NAMALWA (cell line): ENCODE measurements around the gene MOV10L1.

ENCODE experiments used
- DNase-seq: peaks from one replicate; pipeline ENCODE4 v3.0.0-alpha.2; 2015; ENCODE audit warnings: low spot score

The MOV10L1 gene

GRCh38 chr22:50189849-50190181 lies 100.0 kb downstream of the MOV10L1 start:
- DNase-seq: peak; percentile 79

- DNase-seq: peak; percentile 95
Measured at GRCh38 chr22:50190182-50190940, 100.6 kb downstream of the MOV10L1 start.

- DNase-seq: peak; percentile 97
Measured at GRCh38 chr22:50190941-50191741, 101.3 kb downstream of the MOV10L1 start.

- peak; percentile 90 for DNase-seq
Measured at GRCh38 chr22:50192436-50193204, 102.8 kb downstream of the MOV10L1 start.

GRCh38 chr22:50193621-50194020 lies 103.8 kb downstream of the MOV10L1 start:
- no peak for DNase-seq

- no peak for DNase-seq
Measured at GRCh38 chr22:50194037-50194805, 104.4 kb downstream of the MOV10L1 start.

GRCh38 chr22:50196256-50196655 lies 106.5 kb downstream of the MOV10L1 start:
- no peak for DNase-seq

GRCh38 chr22:50197000-50197800 lies 107.4 kb downstream of the MOV10L1 start:
- no peak for DNase-seq

GRCh38 chr22:50197856-50198623 lies 108.2 kb downstream of the MOV10L1 start:
- no peak for DNase-seq

GRCh38 chr22:50198624-50199017 lies 108.8 kb downstream of the MOV10L1 start:
- no peak for DNase-seq

- no peak for DNase-seq
Measured at GRCh38 chr22:50199251-50199721, 109.5 kb downstream of the MOV10L1 start.

- DNase-seq: no peak
Measured at GRCh38 chr22:50199829-50200460, 110.1 kb downstream of the MOV10L1 start.

- DNase-seq: peak; percentile 93
Measured at GRCh38 chr22:50200461-50201190, 110.8 kb downstream of the MOV10L1 start, which contains the start of gene SELENOO. Gene SELENOO (plus strand): TSS chr22:50201011. CDS start chr22:50201037, 26 bp downstream.

GRCh38 chr22:50201191-50202129 lies 111.7 kb downstream of the MOV10L1 start:
- no peak for DNase-seq

GRCh38 chr22:50202130-50202666 lies 112.4 kb downstream of the MOV10L1 start:
- DNase-seq: no peak

- DNase-seq: no peak
Measured at GRCh38 chr22:50203288-50203687, 113.5 kb downstream of the MOV10L1 start.

- DNase-seq: no peak
Measured at GRCh38 chr22:50204571-50204970, 114.8 kb downstream of the MOV10L1 start.
